ENCODE results near the gene RNF20. TPM values are rescaled to one million over a fixed set of nuclear protein-coding genes. Genes with fewer than 3 reads are reported as not detected.

The RNF20 gene
- total and polyA plus RNA-seq, 2 of the 4 experiments (the other 2 are of a cell fraction), result 13.7 to 21.3 TPM

- H3K4me2 ChIP-seq (ENCODE audit: low read depth, low read length), result no peak overlapping the region
- H4K8ac ChIP-seq (ENCODE audit: low read depth in 2 of 2, low read length in 2 of 2), result no peak overlapping the region
- H3K4me3 ChIP-seq (ENCODE audit: insufficient read depth, low read depth, low read length), result no peak overlapping the region
- no peak overlapping the region for H3K9ac ChIP-seq (ENCODE audit: low read depth, low read length)
- ChIA-PET CTCF (interaction anchor here (0.7 kb wide), 1 partner anchor 128 kb away, joined by 3 read pairs; no protein-coding TSS in a partner anchor), POLR2A (ENCODE audit: unreplicated experiment) (no interaction called here)
- no peaks in the 10 kb centered on the region for H3K9me1 ChIP-seq (ENCODE audit: insufficient read depth, low read length)
- H2BK5ac ChIP-seq (ENCODE audit: low read depth, low read length, poor library complexity, severe bottlenecking), result no peak overlapping the region
- H3K4ac ChIP-seq (ENCODE audit: low read depth, low read length), result no peak overlapping the region
- dilution Hi-C loops (cut with HindIII; ENCODE audit: low sequenced_read_pairs, unreplicated experiment), result no loop called here
- no peak overlapping the region for H3K14ac ChIP-seq (replicated peaks; ENCODE audit: low read depth, low read length)
- H3K27ac ChIP-seq (ENCODE audit: insufficient read depth, low read length), result no peak overlapping the region
- no peak overlapping the region for H2BK20ac ChIP-seq (ENCODE audit: low read depth, low read length)
- no peak for TF ChIP-seq CHD1 (IDR thresholded peaks at IDR 0.05; ENCODE audit: low read depth, low read length)
- no peak for TF ChIP-seq USF2 (IDR thresholded peaks at IDR 0.05; ENCODE audit: low read depth, low read length)
- no peak for TF ChIP-seq RFX5 (IDR thresholded peaks at IDR 0.05; ENCODE audit: low read depth, low read length)
- no peak for TF ChIP-seq NFE2L2 (IDR thresholded peaks at IDR 0.05; ENCODE audit: low read depth, low read length)
- TF ChIP-seq RCOR1 (IDR thresholded peaks at IDR 0.05; ENCODE audit: insufficient replicate concordance, low read length), result no peak
- no peak for TF ChIP-seq MAFK (IDR thresholded peaks at IDR 0.05; ENCODE audit: low read depth, low read length)
- TF ChIP-seq CEBPB (IDR thresholded peaks at IDR 0.05; ENCODE audit: low read depth, low read length), result no peak
- no peak for TF ChIP-seq FOS (IDR thresholded peaks at IDR 0.05; ENCODE audit: low read depth, low read length)
- TF ChIP-seq POLR2A (IDR thresholded peaks at IDR 0.05; ENCODE audit: low read depth, low read length), result no peak
- no peak for TF ChIP-seq SMC3 (IDR thresholded peaks at IDR 0.05; ENCODE audit: low read depth, low read length)
- TF ChIP-seq CTCF (conservative IDR thresholded peaks at IDR 0.05; ENCODE audit: low read depth, low read length), result no peak
- no peak for TF ChIP-seq MAZ (IDR thresholded peaks at IDR 0.05; ENCODE audit: borderline replicate concordance, low read depth, low read length)
- no peak for TF ChIP-seq MXI1 (IDR thresholded peaks at IDR 0.05; ENCODE audit: borderline replicate concordance, low read depth, low read length)
- no peak for TF ChIP-seq ELK1 (IDR thresholded peaks at IDR 0.05; ENCODE audit: borderline replicate concordance, low read depth, low read length)
- no peak for TF ChIP-seq BHLHE40 (IDR thresholded peaks at IDR 0.05; ENCODE audit: low read depth, low read length)
- TF ChIP-seq RAD21 (IDR thresholded peaks at IDR 0.05; ENCODE audit: low read length), result no peak
- no peaks in the 10 kb centered on the region for H3K9me3 ChIP-seq (ENCODE audit: control insufficient read depth, insufficient read depth, low read length)
- WGBS, 2 experiments (ENCODE audit: extremely low coverage in 2 of 2, insufficient read length in 1 of 2), result no CpG with 5 or more reads among the region's 2 CpGs
- DNase-seq (no peak), ATAC-seq (ENCODE audit: low read depth) (no peak)
- no peak overlapping the region for H2BK120ac ChIP-seq (ENCODE audit: low read depth, low read length)
- no peak overlapping the region for H2AK9ac ChIP-seq (replicated peaks; ENCODE audit: low read depth, low read length, poor library complexity)
- no peak overlapping the region for H3K56ac ChIP-seq (ENCODE audit: extremely low read depth, insufficient read depth, low read length)
- no peak overlapping the region for H4K91ac ChIP-seq (ENCODE audit: insufficient read depth, low read depth, low read length)
- in situ Hi-C loops (cut with MboI; ENCODE audit: low sequenced_read_pairs), result no loop called here
- intact Hi-C loops (cut with micrococcal nuclease), result no loop called here
- no peaks in the 10 kb centered on the region for H4K20me1 ChIP-seq (ENCODE audit: insufficient read depth, low read length)
- H3K27me3 ChIP-seq (ENCODE audit: control insufficient read depth, insufficient read depth, low read length), result no peaks in the 10 kb centered on the region
- no peak overlapping the region for H2BK15ac ChIP-seq (ENCODE audit: low read depth, low read length)
- H3K23ac ChIP-seq (ENCODE audit: low read depth, low read length), result no peak overlapping the region
- no peak overlapping the region for H2AK5ac ChIP-seq (ENCODE audit: low read depth, low read length)
- no peaks in the 10 kb centered on the region for H3K79me1 ChIP-seq (ENCODE audit: low read depth in 1 of 2, low read length in 2 of 2)
- no peaks in the 10 kb centered on the region for H3K4me1 ChIP-seq (ENCODE audit: control insufficient read depth, insufficient read depth, low read length)
- H3K36me3 ChIP-seq (ENCODE audit: control insufficient read depth, insufficient read depth, low read length), result 0 out of 2 replicates have a peak, but pooled peaks cover 3% of the 10 kb centered on the region
- no peak overlapping the region for H4K5ac ChIP-seq (ENCODE audit: low read depth, low read length)
- H3K18ac ChIP-seq (ENCODE audit: low read depth, low read length), result no peak overlapping the region
- no peak overlapping the region for H2AFZ ChIP-seq (replicated peaks; ENCODE audit: low read length, poor library complexity)
- BruUV-seq (replicated peaks), result no TSS peak
Observed at GRCh38 chr9:101572316-101572715, 38.7 kb downstream of the RNF20 start.

Measured in IMR-90 (cell line).